HG03558 (cell line): ENCODE measurements around the gene GPN2.

ENCODE experiments used
- ATAC-seq: cut with Tn5 transposase; IDR thresholded peaks from one replicate; pipeline ENCODE4 v1.9.1; 2021; ENCODE audit warnings: moderate number of reproducible peaks; ENCODE audit not compliant: unreplicated experiment; ENCODE audit errors: extremely low read depth

The GPN2 gene

DNA sequence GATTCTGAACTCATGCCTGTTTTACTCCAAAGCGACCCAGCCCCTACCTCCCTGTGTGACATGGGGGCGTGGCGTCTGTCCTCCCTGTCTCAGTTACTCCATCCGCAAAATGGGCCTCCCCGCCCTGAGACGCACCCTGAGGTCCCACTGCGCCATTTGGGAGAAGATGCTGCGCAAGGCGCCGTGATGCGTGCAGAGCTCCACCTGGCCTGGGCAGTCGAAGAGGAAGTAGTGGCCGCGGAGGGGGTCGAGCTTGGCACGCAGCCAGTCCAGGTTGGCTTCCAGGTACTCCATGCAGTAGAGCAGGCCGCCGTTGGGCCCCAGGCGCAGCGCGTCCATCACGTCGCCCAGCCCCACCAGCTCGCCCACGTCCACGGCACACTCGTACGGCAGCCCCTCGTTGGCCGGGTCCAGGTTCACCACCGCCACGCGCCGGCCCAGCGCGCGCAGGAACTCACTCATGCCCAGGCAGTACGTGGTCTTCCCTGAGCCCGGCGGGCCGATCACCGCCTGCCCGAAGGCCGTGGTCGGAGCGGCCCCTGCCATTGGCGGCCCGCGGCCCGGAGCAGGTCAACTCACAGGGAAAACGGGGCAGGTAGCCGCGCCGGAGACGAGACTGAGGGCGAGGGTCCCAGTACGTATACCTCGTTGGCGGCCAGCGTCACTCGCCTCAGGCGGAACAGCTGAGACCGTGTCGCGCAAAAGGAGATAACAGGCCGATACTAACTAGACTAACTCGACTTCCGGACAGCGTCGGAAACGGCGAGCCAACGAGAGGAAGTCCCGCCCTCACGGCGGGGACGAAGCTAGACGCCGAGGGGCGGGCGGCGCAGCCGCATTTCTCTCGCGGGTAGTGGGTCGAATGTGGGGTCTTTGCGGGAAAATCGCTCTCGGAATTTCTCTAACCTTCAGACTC lies at the start of gene GPN2:
TSS of gene GPN2 (minus strand) at position 733 of the 916 bp plus-strand sequence. CDS start at position 546, 187 bp downstream.
- peak; percentile 54 for ATAC-seq

- no peak for ATAC-seq
These were observed 48.6 kb upstream of the GPN2 start for GRCh38 chr1:26938659-26939025.

- no peak for ATAC-seq
These were observed 48.0 kb upstream of the GPN2 start for GRCh38 chr1:26938004-26938658.

DNA sequence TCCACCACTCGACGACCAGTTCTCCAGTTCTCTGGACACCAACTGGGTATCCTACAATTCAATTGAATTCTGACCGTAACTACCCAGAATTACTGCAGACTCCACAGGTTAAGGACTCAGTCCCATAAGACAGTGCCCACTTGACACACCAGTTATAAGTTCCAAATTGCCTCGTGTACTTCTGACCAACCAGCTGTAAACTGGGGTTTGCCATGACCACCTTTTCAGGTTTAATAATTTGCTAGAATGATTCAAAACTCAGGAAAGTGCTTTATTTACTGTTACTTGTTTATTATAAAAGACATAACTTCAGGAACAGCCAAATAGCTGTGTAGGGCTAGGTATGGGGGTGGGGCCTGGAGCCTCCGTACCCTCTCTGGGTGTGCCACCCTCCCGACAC lies 46.7 kb upstream of the GPN2 start:
- ATAC-seq = no peak

- no peak for ATAC-seq
These were observed 42.4 kb upstream of the GPN2 start for GRCh38 chr1:26932531-26932930.

DNA sequence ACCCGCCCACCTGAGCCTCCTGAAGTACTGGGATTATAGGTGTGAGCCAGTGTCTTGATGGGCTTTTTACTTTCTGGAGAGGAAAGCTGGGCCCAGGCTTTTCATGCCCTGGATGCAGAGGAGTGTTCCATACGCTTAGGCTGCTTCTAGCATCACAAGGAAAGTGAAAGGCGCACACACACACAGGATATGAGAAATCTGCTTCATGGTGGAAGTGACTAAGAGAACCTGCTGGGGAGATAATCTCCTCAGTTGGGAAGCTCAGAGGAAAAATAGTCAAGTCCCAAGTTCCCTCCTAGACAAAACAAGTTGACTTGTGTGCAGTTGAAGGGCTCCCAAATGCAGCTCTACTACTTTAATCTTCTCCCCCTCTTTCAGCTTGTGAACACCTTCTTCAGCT lies 33.6 kb upstream of the GPN2 start:
- ATAC-seq = no peak

- ATAC-seq = no peak
These were observed 32.8 kb upstream of the GPN2 start for GRCh38 chr1:26922901-26923300.

DNA sequence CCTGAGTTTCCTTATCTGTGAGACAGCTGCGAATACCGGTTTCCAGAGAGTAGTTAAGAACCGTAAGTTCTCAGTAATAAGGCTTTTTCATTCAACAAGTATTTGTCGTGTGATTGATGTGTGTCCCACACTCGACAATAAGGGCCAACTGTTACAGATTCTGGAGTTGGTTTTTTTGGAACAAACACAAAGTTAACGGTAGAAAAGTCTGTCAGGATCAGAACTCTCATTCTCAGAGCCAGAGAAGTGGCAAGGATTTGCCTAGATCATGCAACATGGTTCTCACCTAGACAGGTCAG lies 32.3 kb upstream of the GPN2 start:
- no peak for ATAC-seq

DNA sequence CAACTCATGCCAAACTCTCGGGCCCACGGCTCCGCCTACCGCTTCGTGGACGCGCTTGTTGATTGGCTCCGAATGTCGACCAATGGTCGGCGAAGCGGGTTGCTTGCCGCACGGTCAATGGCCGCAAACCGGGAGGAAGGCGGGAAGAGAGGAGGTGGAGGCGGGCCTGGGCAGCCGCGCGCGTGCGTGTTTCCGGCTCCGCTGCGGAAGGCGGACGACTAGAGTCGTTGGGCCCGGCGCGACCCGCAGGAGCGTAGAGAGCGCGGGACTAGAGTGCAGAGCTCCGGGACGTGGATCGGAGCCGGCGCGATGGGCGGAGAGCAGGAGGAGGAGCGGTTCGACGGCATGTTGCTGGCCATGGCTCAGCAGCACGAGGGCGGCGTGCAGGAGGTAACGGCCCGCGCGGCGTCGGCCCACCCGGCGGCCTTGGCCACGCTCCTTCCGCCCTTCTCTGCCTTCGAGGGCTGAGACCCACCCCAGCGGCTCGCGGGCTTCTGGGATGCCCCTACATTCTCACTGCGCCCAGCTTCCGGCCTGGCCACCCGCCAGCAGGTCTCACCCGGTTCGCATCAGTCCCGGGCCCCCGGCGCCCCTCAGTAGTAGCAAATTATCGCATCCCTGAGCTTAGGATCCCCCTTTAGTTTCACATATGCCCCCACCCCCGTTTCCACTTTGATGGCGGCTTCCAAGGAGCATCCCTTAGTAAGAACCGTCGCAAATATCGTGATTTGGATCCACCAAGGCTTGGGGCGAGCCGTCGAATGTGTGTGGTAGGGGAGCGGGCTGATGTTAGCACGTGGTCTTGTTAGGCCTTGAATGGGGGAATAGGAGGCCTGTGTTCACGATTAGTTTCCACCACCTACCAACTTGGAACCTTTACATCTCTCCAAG lies 31.7 kb upstream of the GPN2 start, which contains the start of gene NUDC:
TSS of gene NUDC (plus strand) at position 204 of the 891 bp plus-strand sequence. CDS start at position 310, 106 bp downstream.
- peak; percentile 93 for ATAC-seq

DNA sequence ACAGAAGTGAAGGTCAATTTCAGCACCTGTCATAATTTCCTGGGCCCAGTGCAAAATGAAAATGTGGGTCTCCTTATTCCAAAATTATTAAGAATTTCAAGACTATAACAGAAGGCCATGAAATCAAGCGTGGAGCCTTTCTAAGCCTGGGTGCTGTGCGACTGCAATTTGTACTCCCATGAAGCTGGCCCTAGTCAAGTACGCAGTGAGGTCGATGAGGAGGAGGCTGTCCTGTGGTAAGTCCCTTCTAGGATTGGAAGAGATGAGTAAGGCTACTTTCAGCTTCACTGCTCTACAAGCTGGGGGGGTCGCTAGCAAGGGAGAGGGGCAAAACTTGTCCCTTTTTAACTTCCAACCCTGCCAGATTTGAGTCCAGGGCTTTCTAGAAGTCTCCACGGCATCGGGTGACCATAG lies 31.1 kb upstream of the GPN2 start:
- ATAC-seq = no peak

GRCh38 chr1:26915204-26915842 lies 25.2 kb upstream of the GPN2 start:
- ATAC-seq = no peak

DNA sequence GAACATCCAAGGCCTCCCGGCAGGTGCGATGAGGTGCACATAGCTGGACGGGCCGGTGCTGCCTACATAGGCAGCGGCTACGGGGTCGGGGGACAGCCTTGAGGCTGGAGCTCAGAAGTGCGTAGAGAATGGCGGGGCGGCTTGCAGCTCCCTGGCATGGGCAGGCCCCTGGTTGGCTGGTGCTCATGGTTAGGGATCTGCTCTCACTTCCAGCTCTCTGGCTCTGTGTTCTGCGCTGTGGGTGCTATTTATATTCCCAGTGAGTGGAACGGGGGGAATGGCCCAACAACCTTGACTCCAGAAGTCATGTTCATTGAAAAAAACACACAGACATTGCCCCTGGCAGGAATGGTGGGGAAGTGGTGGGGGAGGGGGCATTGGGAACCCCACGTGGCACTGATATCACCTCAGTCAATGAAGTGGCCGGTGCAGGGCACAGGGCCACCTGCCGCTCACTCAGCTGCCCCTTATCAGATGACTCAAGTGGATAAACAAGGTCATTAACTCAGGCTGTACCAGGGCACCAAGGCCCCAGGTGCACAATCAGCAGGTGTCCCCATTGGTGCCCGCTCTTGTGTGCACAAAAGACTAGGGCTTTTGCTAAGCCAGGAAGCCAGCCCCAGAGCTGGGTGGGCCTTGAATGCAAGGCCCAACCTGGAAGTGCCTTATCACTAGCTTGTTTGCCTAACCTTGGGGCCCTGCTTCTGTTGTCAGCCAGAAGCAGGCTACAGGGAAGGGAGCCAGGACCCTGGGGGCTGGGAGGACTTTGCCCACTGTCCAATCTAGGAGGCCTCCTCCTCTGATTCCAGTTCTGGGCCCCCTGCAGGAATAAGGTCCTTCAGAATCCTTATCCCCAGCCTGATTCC lies 23.9 kb upstream of the GPN2 start, which contains the start of gene NR0B2:
TSS of gene NR0B2 (minus strand) at position 222 of the 866 bp plus-strand sequence. CDS start at position 187, 35 bp downstream.
- ATAC-seq = no peak

DNA sequence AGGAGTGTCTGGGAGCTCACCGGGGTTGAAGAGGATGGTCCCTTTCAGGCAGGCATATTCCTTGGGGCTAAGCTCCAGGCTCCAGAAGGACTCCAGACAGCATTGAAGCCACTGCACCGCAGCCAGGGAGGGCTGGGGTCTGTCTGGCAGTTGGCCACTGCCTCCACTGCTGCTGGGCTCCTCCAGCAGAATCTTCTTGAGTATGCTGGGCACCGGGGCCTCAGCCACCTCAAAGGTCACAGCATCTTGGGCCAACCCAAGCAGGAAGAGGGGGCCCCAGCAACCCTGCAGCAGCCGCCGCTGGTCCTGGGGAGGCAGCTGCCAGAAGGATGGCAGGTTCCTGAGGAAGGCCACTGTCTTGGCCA lies 23.3 kb upstream of the GPN2 start:
- no peak for ATAC-seq

- ATAC-seq = no peak
These were observed 22.0 kb upstream of the GPN2 start for GRCh38 chr1:26912147-26912490.

GRCh38 chr1:26911399-26912146 lies 21.5 kb upstream of the GPN2 start:
- ATAC-seq = no peak

- no peak for ATAC-seq
These were observed 20.5 kb upstream of the GPN2 start for GRCh38 chr1:26910343-26911160.

- no peak for ATAC-seq
These were observed 19.9 kb upstream of the GPN2 start for GRCh38 chr1:26909951-26910342.
